Testis (tissue), 2 donors: Measurements from ENCODE around the gene MEGF6.

Experiments used
- POLR2A ChIP-seq: fragments of 450-650 bp; IDR thresholded peaks from one replicate; pipeline ENCODE4 v1.6.1; 2017; ENCODE audit warnings: antibody characterized with exemption, mild to moderate bottlenecking, moderate library complexity
- TF ChIP-seq, protein P1 (sequence below), 3 experiments: fragments of 450-650 bp in 2 of 3; fragments of 200-600 bp in 1 of 3; sonication (generic) in 1 of 3; IDR thresholded peaks; one replicate each; pipeline ENCODE4 v1.5.1; 2016 to 2019; ENCODE audit warnings: antibody characterized with exemption in 3 of 3, mild to moderate bottlenecking in 2 of 3, moderate library complexity in 1 of 3

DNA sequence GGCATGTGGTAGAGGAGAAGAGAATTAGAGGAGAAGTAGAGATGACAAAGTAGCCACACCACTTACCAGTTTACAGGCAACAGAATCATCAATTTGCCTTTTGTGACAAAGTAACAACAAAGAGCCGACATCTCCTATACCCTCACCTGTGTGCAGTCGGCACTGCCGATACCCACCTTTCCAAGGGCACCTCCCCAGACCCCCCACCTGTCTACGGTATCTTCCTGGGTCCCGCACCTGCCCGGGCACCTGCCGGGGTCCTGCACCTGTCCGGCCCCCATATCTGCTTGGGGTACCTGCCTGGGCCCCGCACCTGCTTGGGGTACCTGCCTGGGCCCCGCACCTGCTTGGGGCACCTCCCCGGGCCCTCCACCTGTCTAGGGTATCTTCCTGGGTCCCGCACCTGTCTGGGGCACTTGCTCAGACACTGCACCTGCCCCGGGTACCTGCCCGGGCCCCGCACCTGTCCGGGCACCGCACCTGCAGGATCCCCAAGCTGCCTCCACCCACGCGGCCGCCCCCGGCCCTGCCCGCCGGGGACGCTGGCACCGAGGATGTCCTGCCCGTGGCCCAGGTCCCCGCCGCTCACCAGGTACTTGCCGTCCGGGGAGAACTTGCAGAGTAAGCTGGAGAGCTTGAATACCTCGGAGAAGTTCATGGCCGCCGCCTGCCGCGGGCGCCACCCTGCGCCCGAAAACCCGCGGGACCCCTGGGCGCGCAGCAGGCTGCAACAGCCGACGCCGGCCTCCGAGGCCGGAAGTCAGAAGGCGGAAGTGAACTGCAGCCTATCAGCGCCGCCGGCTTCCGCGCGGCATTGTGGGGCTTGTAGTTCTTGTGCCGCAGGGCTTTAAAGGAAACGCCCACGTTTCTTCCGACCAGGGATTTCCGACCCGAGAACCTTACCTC lies 38.3 kb upstream of the MEGF6 start, which contains the start of gene WRAP73:
- TF ChIP-seq, protein P1, sequence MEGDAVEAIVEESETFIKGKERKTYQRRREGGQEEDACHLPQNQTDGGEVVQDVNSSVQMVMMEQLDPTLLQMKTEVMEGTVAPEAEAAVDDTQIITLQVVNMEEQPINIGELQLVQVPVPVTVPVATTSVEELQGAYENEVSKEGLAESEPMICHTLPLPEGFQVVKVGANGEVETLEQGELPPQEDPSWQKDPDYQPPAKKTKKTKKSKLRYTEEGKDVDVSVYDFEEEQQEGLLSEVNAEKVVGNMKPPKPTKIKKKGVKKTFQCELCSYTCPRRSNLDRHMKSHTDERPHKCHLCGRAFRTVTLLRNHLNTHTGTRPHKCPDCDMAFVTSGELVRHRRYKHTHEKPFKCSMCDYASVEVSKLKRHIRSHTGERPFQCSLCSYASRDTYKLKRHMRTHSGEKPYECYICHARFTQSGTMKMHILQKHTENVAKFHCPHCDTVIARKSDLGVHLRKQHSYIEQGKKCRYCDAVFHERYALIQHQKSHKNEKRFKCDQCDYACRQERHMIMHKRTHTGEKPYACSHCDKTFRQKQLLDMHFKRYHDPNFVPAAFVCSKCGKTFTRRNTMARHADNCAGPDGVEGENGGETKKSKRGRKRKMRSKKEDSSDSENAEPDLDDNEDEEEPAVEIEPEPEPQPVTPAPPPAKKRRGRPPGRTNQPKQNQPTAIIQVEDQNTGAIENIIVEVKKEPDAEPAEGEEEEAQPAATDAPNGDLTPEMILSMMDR (IDR thresholded peaks at IDR 0.05): no peak
- peak; percentile 56 for TF ChIP-seq POLR2A
